H1 (cell line): Measurements from ENCODE around the gene MED12L.

ENCODE experiments used
- EP300 ChIP-seq, 2 experiments: IDR thresholded peaks; 1 replicate in 1 of 2; 2 replicates in 1 of 2; pipeline ENCODE4 v1.6.1; 2011 to 2012; ENCODE audit warnings: low read depth in 2 of 2, low read length in 2 of 2, mild to moderate bottlenecking in 2 of 2, borderline replicate concordance in 1 of 2, inconsistent platforms in 1 of 2, moderate library complexity in 1 of 2
- EZH2 ChIP-seq: fragments of 200-600 bp; sonication (generic); IDR thresholded peaks from 2 replicates; pipeline ENCODE4 v1.7.1; 2012; ENCODE audit warnings: low read depth, mild to moderate bottlenecking, moderate library complexity, low read length, inconsistent platforms; ENCODE audit not compliant: severe bottlenecking
- MAFK ChIP-seq: IDR thresholded peaks from 2 replicates; pipeline ENCODE4 v1.6.1; 2012; ENCODE audit warnings: low read depth, mild to moderate bottlenecking, improper control_type of control experiment, low read length
- SP2 ChIP-seq: IDR thresholded peaks from 2 replicates; pipeline ENCODE4 v1.6.1; 2012; ENCODE audit warnings: mild to moderate bottlenecking, low read length, inconsistent platforms
- TAF7 ChIP-seq: optimal IDR thresholded peaks from 2 replicates; pipeline ENCODE3; 2011; ENCODE audit warnings: low read depth, mild to moderate bottlenecking, inconsistent platforms, low read length, moderate library complexity, borderline replicate concordance
- TF ChIP-seq, protein P1 (sequence below): IDR thresholded peaks from 2 replicates; pipeline ENCODE4 v1.6.1; 2012; ENCODE audit warnings: inconsistent platforms

GRCh38 chr3:151478335-151478697 is 392.9 kb downstream of the MED12L start:
- TF ChIP-seq MAFK (no peak), SP2 (no peak), EZH2 (no peak), EP300 (IDR thresholded peaks at IDR 0.05; ENCODE audit: borderline replicate concordance in 1 of 2, low read depth in 2 of 2, low read length in 2 of 2) (no peak), TAF7 (no peak)
- TF ChIP-seq, protein P1, sequence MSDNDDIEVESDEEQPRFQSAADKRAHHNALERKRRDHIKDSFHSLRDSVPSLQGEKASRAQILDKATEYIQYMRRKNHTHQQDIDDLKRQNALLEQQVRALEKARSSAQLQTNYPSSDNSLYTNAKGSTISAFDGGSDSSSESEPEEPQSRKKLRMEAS: no peak
